GM19240 (cell line): ENCODE results near the gene HDAC4.

ENCODE experiments used
- DNase-seq: peaks from one replicate; pipeline ENCODE4 v3.0.0; 2011; ENCODE audit warnings: low spot score; ENCODE audit not compliant: insufficient read length

HDAC4 gene

DNA sequence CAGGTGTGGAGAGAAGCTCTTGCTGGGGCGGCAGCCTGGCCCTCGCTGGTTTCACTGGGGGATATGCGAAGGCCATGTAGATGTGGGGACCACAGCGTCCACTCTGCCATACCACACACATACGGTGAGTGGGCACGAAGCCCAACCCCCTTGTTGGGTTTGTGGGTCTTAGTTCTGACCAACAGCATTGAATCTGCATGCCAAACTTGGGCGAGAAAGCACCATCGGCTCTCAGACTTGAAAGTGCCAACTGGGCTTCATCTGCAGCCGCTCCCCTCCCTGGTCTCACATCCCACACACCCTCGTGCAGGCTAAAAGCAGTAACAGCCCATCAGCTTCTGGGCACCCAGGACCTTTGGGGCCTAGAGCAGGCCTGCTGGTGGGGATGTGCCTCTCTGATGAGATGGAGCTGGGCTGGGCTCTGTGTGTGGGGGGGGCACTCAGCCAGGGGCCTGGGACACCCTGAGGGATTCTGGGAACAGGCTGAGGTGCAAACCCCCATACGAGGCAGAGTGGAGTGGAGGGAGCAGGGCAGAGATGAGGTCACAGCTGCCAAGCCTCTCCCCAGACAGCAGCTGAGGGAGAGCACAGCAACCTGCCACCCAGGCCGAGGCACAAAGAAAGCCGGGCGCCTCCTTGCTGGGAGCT is 288.6 kb downstream of the HDAC4 start:
- DNase-seq, result no peak

DNA sequence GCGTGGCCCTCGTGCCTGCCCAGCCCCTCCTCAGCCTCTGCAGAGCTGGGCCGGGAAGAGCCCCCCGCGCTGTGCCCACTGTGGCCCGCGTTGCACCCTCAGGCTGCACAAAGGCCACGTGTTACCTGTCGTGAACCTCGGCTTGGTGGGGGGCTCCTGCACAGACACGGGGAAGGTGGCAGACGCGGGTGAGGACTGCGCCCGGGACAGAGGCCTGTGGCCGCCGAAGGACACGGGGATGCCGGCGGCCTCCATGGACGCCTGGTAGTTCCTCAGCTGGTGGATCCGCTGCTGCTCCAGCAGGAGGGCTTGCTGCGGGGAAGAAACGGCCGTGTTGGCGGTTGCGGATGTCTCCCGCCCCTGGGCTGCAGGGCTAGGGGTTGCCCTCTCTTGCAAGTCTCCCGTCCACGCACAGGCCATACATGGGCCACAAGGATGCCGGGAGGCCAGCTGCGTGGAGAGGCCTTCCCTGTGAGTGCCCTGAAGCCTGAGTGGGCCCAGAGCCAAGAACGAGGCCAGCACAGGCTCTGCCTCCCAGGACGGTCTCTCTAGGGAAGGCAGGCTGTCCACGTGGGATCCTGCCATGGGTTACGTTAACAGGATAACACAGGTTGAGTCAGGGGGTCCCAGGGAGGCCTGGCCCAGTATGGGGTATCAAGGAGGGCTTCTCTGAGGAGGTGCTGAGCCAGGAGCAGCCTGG is 289.3 kb downstream of the HDAC4 start:
- no peak for DNase-seq

DNA sequence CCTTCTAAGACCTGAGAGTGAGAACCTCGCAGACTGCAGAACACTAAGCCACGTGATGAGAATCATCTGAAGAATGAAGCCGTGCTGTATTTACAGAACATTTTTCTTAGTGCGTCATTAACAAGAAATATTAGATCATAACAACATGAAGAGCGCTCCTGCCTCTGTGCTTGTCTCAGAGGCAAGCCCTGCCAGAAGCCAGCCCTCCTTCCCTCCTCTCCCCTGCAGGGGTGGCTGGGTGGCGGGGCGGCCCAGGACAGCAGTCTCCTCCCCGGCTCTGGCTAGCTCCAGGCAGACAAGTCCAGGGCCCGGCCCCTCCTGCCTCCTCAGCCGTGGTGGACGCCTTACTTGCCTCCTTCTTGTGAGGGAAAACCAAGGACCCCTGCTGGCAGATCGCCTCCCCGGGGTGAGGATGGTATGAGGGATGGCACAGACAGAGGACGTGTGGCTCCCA is 290.2 kb downstream of the HDAC4 start:
- DNase-seq, result no peak

- DNase-seq, result no peak
Measured at GRCh38 chr2:239109928-239110545, 290.8 kb downstream of the HDAC4 start.

DNA sequence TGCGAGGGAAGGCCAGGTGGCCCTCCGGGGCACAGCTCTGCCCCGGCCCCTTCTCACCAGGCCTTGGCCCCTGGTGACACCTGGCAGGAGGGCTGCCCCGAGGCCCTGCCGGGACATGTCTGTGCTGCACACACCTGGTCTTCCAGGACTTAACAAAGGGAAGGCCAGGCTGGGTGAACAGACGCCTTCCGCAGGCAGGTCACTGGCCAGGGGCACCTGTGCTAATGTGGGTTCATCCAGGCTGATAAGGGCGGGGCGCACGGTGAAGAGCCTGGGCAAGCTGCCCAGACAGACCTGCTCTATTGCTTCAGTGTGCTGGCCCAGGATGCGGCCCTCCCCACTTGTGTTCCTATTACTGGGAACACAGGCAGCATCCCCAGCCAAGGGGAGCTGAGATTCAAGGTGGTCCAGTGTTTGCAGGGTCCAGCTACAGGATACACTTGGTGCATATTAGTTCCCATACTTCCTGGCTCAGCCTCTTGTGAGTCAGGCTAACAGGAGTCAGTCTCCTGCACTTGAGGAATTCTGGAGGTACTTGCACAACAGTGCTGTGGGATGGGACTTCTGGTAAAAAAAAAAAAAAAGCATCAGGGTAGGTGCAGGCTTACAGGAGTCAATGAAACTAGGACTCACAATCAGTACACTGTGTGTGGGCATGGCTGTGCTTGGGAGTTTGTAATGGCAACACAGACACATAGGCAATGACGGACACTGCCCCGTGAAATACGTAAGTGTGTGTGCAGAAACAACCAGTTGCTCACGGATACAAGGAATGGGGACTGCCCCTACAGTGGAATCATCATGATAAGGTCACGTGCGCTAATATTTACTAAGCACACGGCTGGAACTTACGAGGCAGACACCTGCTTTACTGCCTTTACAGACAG is 291.5 kb downstream of the HDAC4 start:
- DNase-seq, result no peak

GRCh38 chr2:239108459-239108858 is 292.4 kb downstream of the HDAC4 start:
- DNase-seq, result no peak

GRCh38 chr2:239107936-239108335 is 292.9 kb downstream of the HDAC4 start:
- no peak for DNase-seq

- no peak for DNase-seq
Measured at GRCh38 chr2:239106966-239107365, 293.9 kb downstream of the HDAC4 start.

GRCh38 chr2:239106314-239106908 is 294.4 kb downstream of the HDAC4 start:
- no peak for DNase-seq

DNA sequence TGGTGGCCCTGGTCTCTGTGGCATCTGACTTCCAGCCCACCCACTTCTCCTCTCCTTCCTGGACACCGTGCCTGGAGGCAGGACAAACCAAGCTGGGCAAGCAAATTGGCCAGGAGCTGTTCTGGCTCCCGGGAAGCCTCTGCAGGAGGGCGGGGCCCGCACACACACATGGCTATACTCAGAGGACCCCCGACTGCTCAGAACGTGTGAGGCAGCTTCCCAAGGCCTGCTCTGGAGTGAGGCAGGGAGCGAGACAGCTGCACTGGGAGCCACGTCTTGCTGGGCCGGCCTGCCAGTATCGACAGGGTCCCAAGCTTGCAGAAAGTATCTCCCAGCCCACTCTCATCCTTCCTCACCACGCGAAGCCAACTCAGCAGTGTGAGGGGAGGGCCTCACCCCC is 295.6 kb downstream of the HDAC4 start:
- no peak for DNase-seq

- DNase-seq, result no peak
Measured at GRCh38 chr2:239104800-239105199, 296.0 kb downstream of the HDAC4 start.

DNA sequence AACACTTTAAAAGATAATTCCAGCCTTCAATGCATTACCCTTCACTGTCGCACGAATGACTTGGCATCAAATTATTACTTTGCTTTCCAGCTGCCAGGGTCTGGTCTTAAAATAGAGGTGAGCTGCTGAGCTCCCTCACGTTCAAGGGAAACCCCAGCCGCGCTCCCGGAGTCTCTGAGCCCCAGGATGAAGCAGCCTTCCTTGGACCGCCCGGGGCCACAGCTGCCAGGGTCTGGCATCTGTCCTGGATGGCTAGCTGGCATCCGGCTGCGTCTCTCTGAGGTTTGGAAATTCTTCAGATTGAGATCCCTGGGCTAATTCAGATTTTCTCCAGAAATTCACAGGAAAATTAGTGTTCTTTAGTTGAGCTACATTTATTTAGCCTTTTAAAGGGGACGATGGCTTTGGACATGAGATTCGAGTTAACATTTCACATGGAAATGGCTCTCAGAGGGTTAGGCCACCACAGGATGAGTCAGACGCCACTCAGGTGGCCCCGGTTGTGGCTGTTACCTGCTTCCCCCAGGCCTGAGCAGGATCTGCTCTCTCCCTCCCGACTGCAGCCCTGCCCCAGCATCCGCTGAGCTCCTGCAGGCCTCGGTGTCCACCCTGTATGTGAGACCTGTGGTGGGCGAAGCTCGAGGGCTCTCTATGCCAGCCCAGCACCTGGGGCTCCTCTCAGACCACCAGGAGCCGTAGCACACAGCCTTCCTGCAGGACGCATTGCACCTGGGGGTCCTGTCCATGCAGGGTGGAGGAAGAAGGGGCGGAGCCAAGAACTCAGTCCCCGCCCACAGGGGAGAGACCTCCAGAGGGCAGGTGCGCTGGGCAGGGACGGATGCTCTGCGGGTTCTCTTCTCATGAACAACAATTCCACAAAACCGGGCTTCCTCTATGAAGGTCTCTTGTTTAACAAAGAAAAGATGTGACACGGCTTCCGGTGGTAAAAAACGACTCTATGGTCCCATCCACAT is 297.4 kb downstream of the HDAC4 start:
- DNase-seq, result no peak

DNA sequence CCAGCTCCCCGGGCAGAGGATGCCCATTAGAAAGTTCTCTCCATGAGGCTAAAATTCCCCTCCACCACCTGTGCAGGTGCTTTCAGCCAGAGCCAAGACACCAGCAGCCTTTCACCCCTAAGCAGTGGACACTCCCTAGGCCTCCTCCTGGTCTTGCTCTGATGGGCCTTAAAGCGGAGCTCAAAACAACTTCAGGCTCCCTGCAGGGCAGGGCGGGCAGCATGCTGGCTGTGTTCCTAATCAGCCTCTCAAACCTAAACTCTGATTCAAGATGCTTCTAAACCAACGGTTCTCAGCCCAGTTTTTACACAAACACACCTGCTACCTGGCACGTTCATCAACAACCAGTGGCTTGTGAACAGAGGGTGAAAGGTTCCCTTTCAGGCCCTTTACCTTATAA is 298.6 kb downstream of the HDAC4 start:
- no peak for DNase-seq

DNA sequence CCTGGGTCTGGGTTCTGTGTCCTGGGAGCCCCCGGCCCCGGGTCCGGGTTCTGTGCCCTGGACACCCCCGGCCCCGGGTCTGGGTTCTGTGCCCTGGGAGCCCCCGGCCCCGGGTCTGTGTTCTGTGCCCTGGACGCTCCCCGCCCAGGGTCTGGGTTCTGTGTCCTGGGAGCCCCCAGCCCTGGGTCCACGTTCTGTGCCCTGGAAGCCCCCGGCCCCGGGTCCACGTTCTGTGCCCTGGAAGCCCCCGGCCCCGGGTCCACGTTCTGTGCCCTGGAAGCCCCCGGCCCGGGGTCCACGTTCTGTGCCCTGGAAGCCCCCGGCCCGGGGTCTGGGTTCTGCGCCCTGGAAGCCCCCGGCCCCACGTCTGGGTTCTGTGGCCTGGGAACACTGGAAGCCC is 299.0 kb downstream of the HDAC4 start:
- no peak for DNase-seq

DNA sequence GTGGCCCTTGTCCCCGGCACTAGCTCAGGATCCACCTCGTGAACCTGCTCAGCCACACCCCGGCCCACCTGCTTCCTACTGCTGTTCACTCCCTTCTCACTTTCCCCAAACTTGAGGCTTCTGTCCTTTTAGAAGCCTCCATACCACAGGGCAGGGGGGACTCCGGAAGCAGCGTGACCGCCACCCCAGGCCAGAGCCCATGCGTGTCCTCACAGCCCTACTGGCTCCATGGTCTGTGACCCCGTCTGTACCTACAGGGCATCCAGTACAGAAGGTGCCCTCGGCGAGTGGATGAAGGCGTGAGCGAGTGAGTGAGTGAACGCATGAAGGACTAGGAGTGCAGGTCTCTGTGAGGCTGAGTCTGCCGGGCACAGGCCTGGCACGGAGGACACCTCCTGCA is 299.7 kb downstream of the HDAC4 start:
- no peak for DNase-seq

DNA sequence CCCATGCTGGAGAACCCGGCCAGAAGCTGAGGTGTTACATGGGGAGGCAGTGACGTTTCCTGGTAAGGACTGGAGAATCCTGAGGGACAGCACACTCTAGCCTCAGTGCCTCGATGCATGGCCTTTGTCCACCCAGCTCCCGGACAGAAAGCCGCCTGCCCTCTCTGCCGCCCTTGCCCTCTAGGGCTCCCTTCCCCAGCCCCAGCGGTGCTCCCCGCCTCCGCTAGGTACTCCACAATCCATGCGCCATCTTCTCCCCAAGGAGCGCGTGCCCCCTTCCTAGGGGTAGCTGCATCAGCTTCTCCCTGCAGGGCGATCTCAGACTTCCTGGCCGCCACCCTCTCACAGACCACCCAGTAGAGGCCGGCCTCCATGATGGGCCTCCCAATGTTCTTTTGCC is 301.3 kb downstream of the HDAC4 start:
- no peak for DNase-seq

DNA sequence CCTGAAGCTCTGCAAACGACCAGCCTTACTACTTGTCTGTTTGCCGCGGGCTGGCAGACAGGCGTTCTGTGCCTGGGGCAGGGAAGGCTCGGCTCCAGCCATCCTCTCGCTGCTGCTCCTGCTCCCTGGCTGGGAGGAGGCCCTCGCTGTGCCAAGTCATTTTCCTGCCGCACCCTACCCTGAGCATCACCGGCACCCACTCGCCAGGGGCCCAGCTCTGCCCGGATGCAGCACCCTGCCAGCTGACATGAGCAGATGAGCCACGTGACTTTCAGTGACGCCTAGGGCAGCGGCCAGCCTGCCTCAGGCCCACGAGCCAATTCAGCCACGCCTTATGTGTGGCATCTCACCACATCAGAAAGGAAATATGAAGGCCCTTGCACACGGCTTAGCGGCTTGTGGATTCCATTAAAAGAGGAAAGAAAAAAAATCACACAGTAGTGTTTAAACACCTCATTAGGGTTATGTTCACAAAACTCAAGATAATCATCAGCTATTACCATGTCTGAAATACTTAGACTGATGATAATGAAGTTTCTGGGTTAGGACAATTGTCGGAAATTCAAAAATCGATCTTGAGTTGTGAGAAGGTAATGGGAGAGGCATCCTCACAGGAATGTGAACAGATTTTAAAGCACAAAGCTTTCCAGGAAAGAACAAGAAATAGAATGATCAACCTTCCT is 302.4 kb downstream of the HDAC4 start:
- no peak for DNase-seq

DNA sequence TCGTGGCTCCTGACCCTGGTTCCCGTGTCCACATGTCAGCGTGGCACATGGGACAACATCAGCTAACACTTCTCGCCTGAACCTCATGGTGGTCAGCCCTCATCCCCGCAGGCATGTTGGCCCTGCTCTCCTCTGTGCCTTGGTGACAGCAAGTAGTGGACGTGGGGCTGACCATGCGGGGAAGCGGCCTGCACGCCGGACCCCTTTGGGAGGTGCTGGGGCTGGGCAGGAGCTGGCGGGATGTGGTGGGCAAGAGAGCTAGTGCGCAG is 303.5 kb downstream of the HDAC4 start:
- no peak for DNase-seq

DNA sequence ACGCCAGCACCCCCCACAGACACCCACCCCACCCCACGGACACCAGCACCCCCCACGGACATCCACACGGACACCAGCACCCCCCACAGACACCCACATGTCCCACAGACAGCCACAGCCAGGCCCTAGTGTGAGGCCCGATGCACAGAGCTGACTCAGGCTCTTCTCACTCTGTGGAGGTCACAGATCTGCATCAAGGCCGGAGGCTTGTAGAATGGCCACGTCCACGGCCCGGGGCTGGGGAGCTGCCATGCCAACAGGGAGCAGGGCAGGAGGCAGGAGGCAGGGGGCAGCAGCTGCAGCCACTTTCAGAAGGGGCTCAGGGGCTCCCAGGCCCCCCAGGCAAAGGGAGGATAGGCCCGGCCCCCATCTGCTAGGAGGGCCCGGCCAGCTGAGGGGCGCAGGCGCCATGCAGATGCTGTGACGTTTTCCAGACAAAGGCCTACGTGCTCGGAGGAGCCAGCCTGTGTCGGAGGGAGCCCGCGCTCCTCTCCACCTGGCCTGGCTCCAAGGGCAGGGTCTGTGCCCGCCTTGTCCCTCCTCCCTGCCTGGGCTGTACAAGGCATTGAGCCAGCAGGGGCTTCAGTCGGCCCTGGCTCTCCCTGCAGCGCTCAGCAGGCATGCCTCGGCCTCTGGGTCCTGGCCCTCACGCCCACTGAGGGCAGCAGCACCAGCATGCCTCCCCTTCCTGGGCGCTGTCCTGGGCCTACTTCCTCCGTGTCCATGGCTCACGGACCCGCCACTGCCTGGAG is 304.0 kb downstream of the HDAC4 start:
- no peak for DNase-seq
